Brain microvascular endothelial cell (primary cell): ENCODE data around the gene MUC3A.

ENCODE experiments used
- DNase-seq: peaks from one replicate; pipeline ENCODE4 v3.0.0-alpha.2; 2020
- H3K27ac ChIP-seq: fragments of 250-450 bp; sonication (Bioruptor Pico); 2 replicates; pipeline ENCODE4 v1.5.1; 2020; ENCODE audit warnings: mild to moderate bottlenecking, moderate library complexity
- H3K27me3 ChIP-seq: fragments of 250-450 bp; sonication (Bioruptor Pico); replicated peaks from 2 replicates; pipeline ENCODE4 v1.5.1; 2020; ENCODE audit warnings: mild to moderate bottlenecking
- H3K36me3 ChIP-seq: fragments of 250-450 bp; sonication (Bioruptor Pico); replicated peaks from 2 replicates; pipeline ENCODE4 v1.5.1; 2020; ENCODE audit warnings: mild to moderate bottlenecking
- H3K4me3 ChIP-seq: 2 replicates; pipeline ENCODE4 v1.5.1; 2011; ENCODE audit warnings: low read depth, mild to moderate bottlenecking, control low read depth, low read length, moderate library complexity
- CTCF ChIP-seq: IDR thresholded peaks from 2 replicates; pipeline ENCODE4 v1.5.1; 2011; ENCODE audit warnings: low read depth, mild to moderate bottlenecking, moderate library complexity, low read length, control low read depth, inconsistent platforms; ENCODE audit errors: missing control alignments
- in situ Hi-C: cut with HindIII; loops from 2 replicates; pipeline ENCODE4 v1.10.0; 2017; ENCODE audit warnings: low sequenced_read_pairs, low pct_ligation_motif_present

Gene MUC3A

DNA sequence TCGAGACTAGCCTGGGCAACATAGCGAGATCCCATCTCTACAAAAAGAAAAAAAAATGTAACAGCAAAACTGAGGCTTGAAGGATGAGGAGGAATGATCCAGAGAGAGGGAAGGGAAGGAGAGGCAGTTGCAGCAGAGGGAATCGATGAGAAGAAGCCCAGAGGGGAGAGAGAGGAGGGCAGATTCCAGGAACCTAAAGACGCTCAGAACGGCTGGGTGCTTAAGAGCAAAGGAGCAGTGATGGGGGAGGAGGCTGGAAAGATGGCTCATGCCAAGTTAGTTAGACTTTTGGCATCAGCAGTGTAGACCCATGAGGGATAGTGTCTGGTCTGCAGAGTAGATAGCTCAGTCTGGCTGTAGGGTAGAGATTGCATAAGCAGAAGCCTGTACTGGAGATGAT is 60.3 kb downstream of the MUC3A start:
- TF ChIP-seq CTCF: no peak
- Histone ChIP-seq H3K27ac (no peak overlapping the region), H3K4me3 (no peak overlapping the region), H3K36me3 (no peaks in the 10 kb centered on the region), H3K27me3 (no peaks in the 10 kb centered on the region)
- in situ Hi-C loops: no loop called here
- no peak for DNase-seq

DNA sequence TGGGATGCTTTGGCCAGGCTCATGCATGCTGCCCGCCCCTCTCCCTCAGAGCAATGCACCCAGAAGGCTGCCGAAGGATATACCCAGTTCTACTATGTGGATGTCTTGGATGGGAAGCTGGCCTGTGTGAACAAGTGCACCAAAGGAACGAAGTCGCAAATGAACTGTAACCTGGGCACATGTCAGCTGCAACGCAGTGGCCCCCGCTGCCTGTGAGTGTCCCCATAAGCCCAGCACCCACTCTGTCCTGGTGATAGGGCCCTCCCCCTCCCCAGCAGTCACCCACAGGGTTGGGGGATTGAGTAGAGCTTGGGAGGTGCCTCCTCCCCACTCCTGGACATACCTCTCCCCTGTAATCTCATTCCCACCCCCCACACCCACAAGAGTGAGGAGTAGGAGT is 63.6 kb downstream of the MUC3A start:
- no peak overlapping the region for H3K4me3 ChIP-seq
- no peaks in the 10 kb centered on the region for H3K27me3 ChIP-seq
- H3K27ac ChIP-seq: no peak overlapping the region
- in situ Hi-C loops: no loop called here
- no peaks in the 10 kb centered on the region for H3K36me3 ChIP-seq
- no peak for DNase-seq
- no peak for TF ChIP-seq CTCF

DNA sequence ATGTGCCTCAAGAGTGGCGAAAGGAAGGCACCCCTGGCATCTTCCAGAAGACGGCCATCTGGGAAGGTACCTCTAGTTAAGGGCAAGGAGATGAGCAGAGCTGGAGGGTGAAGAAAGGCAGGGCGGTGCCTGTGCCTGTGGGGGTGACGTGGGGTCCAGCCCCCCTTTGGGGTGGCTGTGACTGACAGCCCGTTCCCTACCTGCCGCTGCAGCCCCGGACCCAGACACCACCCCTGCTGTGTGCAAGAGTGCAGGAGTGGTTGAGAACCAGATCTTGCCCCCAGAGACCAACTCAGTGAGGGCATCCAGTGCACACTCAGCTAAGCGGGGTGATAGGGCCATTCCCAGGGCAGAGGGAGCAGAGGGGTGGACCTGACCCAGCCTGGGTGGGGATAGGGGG is 66.3 kb downstream of the MUC3A start:
- no peak for TF ChIP-seq CTCF
- Histone ChIP-seq H3K27me3 (no peaks in the 10 kb centered on the region), H3K36me3 (no peaks in the 10 kb centered on the region), H3K4me3 (no peak overlapping the region), H3K27ac (no peak overlapping the region)
- in situ Hi-C loops: no loop called here
- no peak for DNase-seq

DNA sequence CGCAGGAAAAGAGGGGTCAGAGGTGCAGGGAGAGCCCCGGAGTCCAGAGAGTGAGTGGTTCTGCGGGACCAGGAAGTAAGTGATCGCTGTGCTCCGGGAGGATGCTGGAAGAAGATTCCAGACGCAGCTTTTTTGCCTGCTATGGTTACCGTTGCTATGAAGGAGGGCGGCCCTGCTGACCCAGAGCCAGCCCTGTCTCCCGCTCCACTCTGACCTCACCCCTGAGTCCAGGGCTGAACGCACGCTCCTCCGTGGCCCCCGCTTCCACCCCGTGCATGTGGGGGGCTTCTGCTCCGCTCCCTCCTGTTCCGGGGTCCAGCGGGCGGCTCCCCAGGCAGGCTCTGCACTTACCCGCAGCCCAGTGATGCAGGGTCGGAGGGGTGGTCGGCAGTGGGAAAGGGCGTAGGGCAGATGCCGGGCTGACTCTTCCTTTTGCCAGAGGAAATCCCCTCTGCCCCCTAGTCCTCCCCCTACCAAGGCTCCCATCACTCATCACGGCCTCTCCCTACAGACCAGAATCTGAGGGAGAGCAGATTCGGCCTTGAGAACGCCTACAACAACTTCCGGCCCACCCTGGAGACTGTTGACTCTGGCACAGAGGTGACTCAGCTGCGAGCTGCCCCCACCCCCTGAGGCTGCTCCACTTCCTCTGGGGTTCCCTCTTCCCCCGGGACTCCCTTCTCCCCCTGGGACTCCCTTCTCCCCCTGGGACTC is 67.9 kb downstream of the MUC3A start:
- in situ Hi-C loops: no loop called here
- H3K4me3 ChIP-seq: peak overlapping the region; percentile 64
- H3K27ac ChIP-seq: peak overlapping the region; percentile 87

More for the DNA sequence above, 67.9 kb downstream of the MUC3A start:
- no peak for TF ChIP-seq CTCF
- Histone ChIP-seq H3K27me3 (no peaks in the 10 kb centered on the region), H3K36me3 (no peaks in the 10 kb centered on the region)
- DNase-seq: peak; percentile 84
